IMR-90 (cell line): Measurements from ENCODE around the gene SDK1. TPM values are rescaled to one million over a fixed set of nuclear protein-coding genes. Genes with fewer than 3 reads are reported as not detected.

ENCODE experiments used
- ATAC-seq: fragments of 200-7000 bp; cut with Tn5 transposase; 2 replicates; pipeline ENCODE4 v1.9.1; 2020; ENCODE audit warnings: low read depth, mild to moderate bottlenecking, moderate library complexity
- BruUV-seq: library from RNA; stranded (reverse); fragments of 400-500 nt; replicated peaks from 2 replicates; lab custom pipeline; 2021; lab: Mats Ljungman, UMichigan
- CTCF ChIA-PET: fragments of 300-600 bp; formaldehyde crosslinking; extraction: SDS; loops from one replicate; lab custom pipeline; 2021; ENCODE audit warnings: antibody characterized with exemption; lab: Yijun Ruan, JAX
- POLR2A ChIA-PET: fragments of 300-600 bp; sonication (Branson Sonifier 250); formaldehyde crosslinking; loops from one replicate; lab custom pipeline; 2022; ENCODE audit warnings: antibody characterized with exemption; ENCODE audit not compliant: unreplicated experiment; lab: Charles Lee
- DNase-seq: peaks from one replicate; pipeline ENCODE4 v3.0.0; 2013
- H2AFZ ChIP-seq: replicated peaks from 2 replicates; pipeline ENCODE3; 2013; ENCODE audit warnings: low read length, mild to moderate bottlenecking; ENCODE audit not compliant: poor library complexity
- H2AK5ac ChIP-seq: 2 replicates; pipeline ENCODE4 v1.6.1; 2013; ENCODE audit warnings: low read depth, low read length, inconsistent platforms
- H2AK9ac ChIP-seq: replicated peaks from 2 replicates; pipeline ENCODE3; 2013; ENCODE audit warnings: mild to moderate bottlenecking, low read depth, low read length, moderate library complexity; ENCODE audit not compliant: poor library complexity
- H2BK120ac ChIP-seq: 2 replicates; pipeline ENCODE4 v1.6.1; 2013; ENCODE audit warnings: low read depth, low read length, inconsistent platforms
- H2BK15ac ChIP-seq: 3 replicates; pipeline ENCODE4 v1.6.1; 2013; ENCODE audit warnings: low read depth, low read length, inconsistent platforms
- H2BK20ac ChIP-seq: 2 replicates; pipeline ENCODE4 v1.6.1; 2013; ENCODE audit warnings: low read depth, mild to moderate bottlenecking, inconsistent platforms, low read length, moderate library complexity
- H2BK5ac ChIP-seq: 2 replicates; pipeline ENCODE4 v1.6.1; 2013; ENCODE audit warnings: mild to moderate bottlenecking, low read depth, low read length, inconsistent platforms; ENCODE audit not compliant: poor library complexity, severe bottlenecking
- H3K14ac ChIP-seq: replicated peaks from 2 replicates; pipeline ENCODE4 v1.6.1; 2013; ENCODE audit warnings: low read depth, low read length, inconsistent platforms
- H3K18ac ChIP-seq: 2 replicates; pipeline ENCODE4 v1.6.1; 2013; ENCODE audit warnings: low read depth, low read length, control low read depth
- H3K23ac ChIP-seq: 2 replicates; pipeline ENCODE4 v1.6.1; 2013; ENCODE audit warnings: low read depth, low read length, inconsistent platforms
- H3K27ac ChIP-seq: 2 replicates; pipeline ENCODE4 v1.5.1; 2013; ENCODE audit warnings: mild to moderate bottlenecking, control low read depth, low read length; ENCODE audit not compliant: insufficient read depth
- H3K27me3 ChIP-seq: 2 replicates; pipeline ENCODE4 v1.6.1; 2013; ENCODE audit warnings: low read length; ENCODE audit not compliant: control insufficient read depth, insufficient read depth
- H3K36me3 ChIP-seq: 2 replicates; pipeline ENCODE4 v1.6.1; 2013; ENCODE audit warnings: low read length, mixed read lengths; ENCODE audit not compliant: control insufficient read depth, insufficient read depth
- H3K4ac ChIP-seq: 2 replicates; pipeline ENCODE4 v1.6.1; 2013; ENCODE audit warnings: low read depth, low read length, inconsistent platforms
- H3K4me1 ChIP-seq: 2 replicates; pipeline ENCODE4 v1.6.1; 2013; ENCODE audit warnings: low read length, mixed read lengths; ENCODE audit not compliant: control insufficient read depth, insufficient read depth
- H3K4me2 ChIP-seq: 2 replicates; pipeline ENCODE4 v1.6.1; 2013; ENCODE audit warnings: low read depth, mild to moderate bottlenecking, control low read depth, low read length, moderate library complexity
- H3K4me3 ChIP-seq: 2 replicates; pipeline ENCODE4 v1.5.1; 2013; ENCODE audit warnings: low read depth, mild to moderate bottlenecking, control low read depth, low read length, moderate library complexity; ENCODE audit not compliant: insufficient read depth
- H3K56ac ChIP-seq: 2 replicates; pipeline ENCODE4 v1.6.1; 2013; ENCODE audit warnings: low read length, inconsistent platforms; ENCODE audit not compliant: insufficient read depth; ENCODE audit errors: extremely low read depth
- H3K79me1 ChIP-seq, 2 experiments: 2 replicates each; pipeline ENCODE4 v1.6.1; 2013; ENCODE audit warnings: low read length in 2 of 2, inconsistent platforms in 1 of 2, low read depth in 1 of 2
- H3K9ac ChIP-seq: 2 replicates; pipeline ENCODE4 v1.6.1; 2013; ENCODE audit warnings: low read depth, low read length, control low read depth
- H3K9me1 ChIP-seq: 2 replicates; pipeline ENCODE4 v1.6.1; 2013; ENCODE audit warnings: low read length, inconsistent platforms; ENCODE audit not compliant: insufficient read depth
- H3K9me3 ChIP-seq: 2 replicates; pipeline ENCODE4 v1.6.1; 2013; ENCODE audit warnings: low read length; ENCODE audit not compliant: control insufficient read depth, insufficient read depth
- H4K20me1 ChIP-seq: 2 replicates; pipeline ENCODE4 v1.6.1; 2013; ENCODE audit warnings: low read length, inconsistent platforms; ENCODE audit not compliant: insufficient read depth
- H4K5ac ChIP-seq: 2 replicates; pipeline ENCODE4 v1.6.1; 2013; ENCODE audit warnings: mild to moderate bottlenecking, low read depth, low read length, control low read depth
- H4K8ac ChIP-seq, 2 experiments: 2 replicates each; pipeline ENCODE4 v1.6.1; 2013; ENCODE audit warnings: low read depth in 2 of 2, low read length in 2 of 2, control low read depth in 1 of 2, inconsistent platforms in 1 of 2
- H4K91ac ChIP-seq: 2 replicates; pipeline ENCODE4 v1.6.1; 2013; ENCODE audit warnings: low read depth, low read length, inconsistent platforms; ENCODE audit not compliant: insufficient read depth
- BHLHE40 ChIP-seq: fragments of 150-350 bp; IDR thresholded peaks from 2 replicates; pipeline ENCODE4 v1.6.1; 2016; ENCODE audit warnings: mild to moderate bottlenecking, low read depth, low read length
- FOS ChIP-seq: fragments of 150-350 bp; IDR thresholded peaks from 2 replicates; pipeline ENCODE4 v1.6.1; 2016; ENCODE audit warnings: low read depth, low read length
- MAFK ChIP-seq: IDR thresholded peaks from 2 replicates; pipeline ENCODE4 v1.6.1; 2012; ENCODE audit warnings: low read depth, low read length, improper control_type of control experiment
- MXI1 ChIP-seq: IDR thresholded peaks from 2 replicates; pipeline ENCODE4 v1.6.1; 2012; ENCODE audit warnings: low read depth, mild to moderate bottlenecking, low read length, moderate library complexity, borderline replicate concordance
- NFE2L2 ChIP-seq: fragments of 150-350 bp; IDR thresholded peaks from 2 replicates; pipeline ENCODE4 v1.6.1; 2016; ENCODE audit warnings: low read depth, mild to moderate bottlenecking, low read length
- POLR2A ChIP-seq: IDR thresholded peaks from 2 replicates; pipeline ENCODE4 v1.6.1; 2012; ENCODE audit warnings: mild to moderate bottlenecking, low read depth, low read length
- RAD21 ChIP-seq: IDR thresholded peaks from 2 replicates; pipeline ENCODE4 v1.6.1; 2012; ENCODE audit warnings: low read length, improper control_type of control experiment
- RCOR1 ChIP-seq: IDR thresholded peaks from 2 replicates; pipeline ENCODE4 v1.6.1; 2012; ENCODE audit warnings: mild to moderate bottlenecking, low read length, improper control_type of control experiment; ENCODE audit not compliant: insufficient replicate concordance
- RFX5 ChIP-seq: IDR thresholded peaks from 2 replicates; pipeline ENCODE4 v1.8.0; 2012; ENCODE audit warnings: low read depth, mild to moderate bottlenecking, low read length, moderate library complexity
- SMC3 ChIP-seq: fragments of 150-350 bp; IDR thresholded peaks from 2 replicates; pipeline ENCODE4 v1.6.1; 2016; ENCODE audit warnings: low read depth, mild to moderate bottlenecking, antibody characterized with exemption, low read length, moderate library complexity
- WGBS, 2 experiments: methylation state at CpG; one replicate each; pipeline versions ENCODE4 v1.1.5 to v1.1.7; 2013; ENCODE audit warnings: missing lambda C conversion rate in 2 of 2; ENCODE audit not compliant: insufficient read length in 1 of 2; ENCODE audit errors: extremely low coverage in 2 of 2; 5-methylcytosine and 5-hydroxymethylcytosine counted together
- dilution Hi-C: fragments of 300-500 bp; cut with HindIII; formaldehyde crosslinking; loops from one replicate; pipeline ENCODE4 v1.14.3; 2018; ENCODE audit warnings: low sequenced_read_pairs; ENCODE audit not compliant: unreplicated experiment
- in situ Hi-C: fragments of 300-500 bp; cut with MboI; formaldehyde crosslinking; loops from 3 replicates; pipeline ENCODE4 v1.14.3; 2019; ENCODE audit warnings: low sequenced_read_pairs, inconsistent platforms, mixed read lengths
- intact Hi-C: fragments of 100-400 bp; cut with micrococcal nuclease; formaldehyde crosslinking; loops from 2 replicates; pipeline ENCODE4 v1.10.0; 2022
- polyA plus RNA-seq, 3 experiments: library from polyadenylated mRNA; depleted of rRNA; stranded (reverse); fragments of >200 nt; gene quantifications; 2 replicates each; pipeline ENCODE4 v1.2.3, GENCODE V29; 2012; ENCODE audit warnings: low replicate concordance in 1 of 3
- total RNA-seq: library from RNA; depleted of rRNA; stranded (reverse); fragments of >200 nt; gene quantifications from 2 replicates; pipeline ENCODE4 v1.2.3, GENCODE V29; 2012
- TF ChIP-seq, protein P1 (sequence below): fragments of 150-350 bp; IDR thresholded peaks from 2 replicates; pipeline ENCODE4 v1.6.1; 2016; ENCODE audit warnings: low read depth, mild to moderate bottlenecking, low read length, moderate library complexity, borderline replicate concordance
- TF ChIP-seq, protein P2 (sequence below): conservative IDR thresholded peaks from 2 replicates; pipeline ENCODE4 v1.5.1; 2012; ENCODE audit warnings: mild to moderate bottlenecking, low read depth, low read length, improper control_type of control experiment

SDK1 gene
- total and polyA plus RNA-seq, 2 of the 4 experiments (the other 2 are of a cell fraction) = 1.5 to 1.6 TPM

DNA sequence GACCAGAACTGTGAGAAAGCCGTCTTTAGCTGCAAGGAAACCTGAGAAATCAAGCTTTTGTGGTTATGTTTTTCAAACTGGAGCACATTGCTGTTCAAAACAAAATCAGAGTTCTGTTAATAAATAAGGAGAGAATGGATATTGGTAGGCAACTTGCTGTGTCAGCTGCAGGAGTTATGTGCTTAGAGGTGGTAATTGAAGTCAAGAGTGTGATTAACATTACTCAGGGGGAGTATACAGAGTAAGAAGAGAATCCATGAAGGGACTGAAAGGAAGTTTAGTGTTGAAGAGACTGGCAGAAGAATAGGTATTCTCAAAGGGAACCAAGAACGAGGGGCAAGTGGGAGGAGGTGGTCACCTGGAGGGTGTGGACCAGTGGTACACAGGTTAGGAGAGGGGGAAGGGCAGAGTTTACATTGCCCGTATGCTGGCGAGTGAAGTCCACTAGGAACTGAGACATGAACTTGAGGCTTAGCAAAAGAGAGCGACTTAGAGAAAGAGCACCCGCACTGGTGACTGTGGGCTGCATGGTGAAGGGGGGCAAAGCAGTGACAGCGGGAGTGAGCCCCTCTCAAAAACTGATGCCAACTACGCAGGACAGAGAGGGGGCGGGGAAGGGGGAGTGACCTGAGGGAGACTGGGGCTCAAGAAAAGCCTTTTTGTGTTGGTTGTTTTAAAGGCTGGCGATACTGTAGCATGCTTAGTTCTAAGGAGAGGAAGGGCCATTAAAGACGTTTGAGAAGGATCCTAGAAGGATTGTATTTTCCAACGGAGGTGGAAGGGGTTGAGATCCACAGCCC is 80.0 kb downstream of the SDK1 start:
- Histone ChIP-seq H3K9me3 (no peaks in the 10 kb centered on the region), H2BK5ac (no peak overlapping the region), H3K9me1 (no peaks in the 10 kb centered on the region), H3K4me1 (no peaks in the 10 kb centered on the region), H4K20me1 (no peaks in the 10 kb centered on the region), H4K8ac (no peak overlapping the region), H3K27ac (no peak overlapping the region), H3K27me3 (no peaks in the 10 kb centered on the region), H2BK20ac (no peak overlapping the region), H3K4me2 (no peak overlapping the region), H3K9ac (no peak overlapping the region), H4K91ac (no peak overlapping the region), H3K18ac (no peak overlapping the region), H4K5ac (no peak overlapping the region), H3K36me3 (no peaks in the 10 kb centered on the region), H2AK9ac (no peak overlapping the region), H3K4ac (no peak overlapping the region), H2AFZ (no peak overlapping the region), H2BK120ac (no peak overlapping the region), H3K23ac (no peak overlapping the region), H3K4me3 (no peak overlapping the region), H2AK5ac (no peak overlapping the region), H2BK15ac (no peak overlapping the region), H3K14ac (no peak overlapping the region), H3K79me1 (no peaks in the 10 kb centered on the region), H3K56ac (no peak overlapping the region)
- ATAC-seq (no peak), DNase-seq (no peak)
- WGBS, 2 experiments = 96% methylated on average over 6 of the region's 12 CpGs; no CpG with 5 or more reads in 1 of the 2 experiments
- in situ Hi-C loops = no loop called here
- CTCF ChIA-PET = no interaction called here
- dilution Hi-C loops = no loop called here
- TF ChIP-seq RAD21 (no peak), NFE2L2 (no peak), RCOR1 (no peak), SMC3 (no peak), MXI1 (no peak), RFX5 (no peak), POLR2A (no peak), BHLHE40 (no peak), FOS (no peak), MAFK (no peak)
- TF ChIP-seq, protein P1, sequence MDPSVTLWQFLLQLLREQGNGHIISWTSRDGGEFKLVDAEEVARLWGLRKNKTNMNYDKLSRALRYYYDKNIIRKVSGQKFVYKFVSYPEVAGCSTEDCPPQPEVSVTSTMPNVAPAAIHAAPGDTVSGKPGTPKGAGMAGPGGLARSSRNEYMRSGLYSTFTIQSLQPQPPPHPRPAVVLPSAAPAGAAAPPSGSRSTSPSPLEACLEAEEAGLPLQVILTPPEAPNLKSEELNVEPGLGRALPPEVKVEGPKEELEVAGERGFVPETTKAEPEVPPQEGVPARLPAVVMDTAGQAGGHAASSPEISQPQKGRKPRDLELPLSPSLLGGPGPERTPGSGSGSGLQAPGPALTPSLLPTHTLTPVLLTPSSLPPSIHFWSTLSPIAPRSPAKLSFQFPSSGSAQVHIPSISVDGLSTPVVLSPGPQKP = no peak
- TF ChIP-seq, protein P2, sequence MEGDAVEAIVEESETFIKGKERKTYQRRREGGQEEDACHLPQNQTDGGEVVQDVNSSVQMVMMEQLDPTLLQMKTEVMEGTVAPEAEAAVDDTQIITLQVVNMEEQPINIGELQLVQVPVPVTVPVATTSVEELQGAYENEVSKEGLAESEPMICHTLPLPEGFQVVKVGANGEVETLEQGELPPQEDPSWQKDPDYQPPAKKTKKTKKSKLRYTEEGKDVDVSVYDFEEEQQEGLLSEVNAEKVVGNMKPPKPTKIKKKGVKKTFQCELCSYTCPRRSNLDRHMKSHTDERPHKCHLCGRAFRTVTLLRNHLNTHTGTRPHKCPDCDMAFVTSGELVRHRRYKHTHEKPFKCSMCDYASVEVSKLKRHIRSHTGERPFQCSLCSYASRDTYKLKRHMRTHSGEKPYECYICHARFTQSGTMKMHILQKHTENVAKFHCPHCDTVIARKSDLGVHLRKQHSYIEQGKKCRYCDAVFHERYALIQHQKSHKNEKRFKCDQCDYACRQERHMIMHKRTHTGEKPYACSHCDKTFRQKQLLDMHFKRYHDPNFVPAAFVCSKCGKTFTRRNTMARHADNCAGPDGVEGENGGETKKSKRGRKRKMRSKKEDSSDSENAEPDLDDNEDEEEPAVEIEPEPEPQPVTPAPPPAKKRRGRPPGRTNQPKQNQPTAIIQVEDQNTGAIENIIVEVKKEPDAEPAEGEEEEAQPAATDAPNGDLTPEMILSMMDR = no peak
- POLR2A ChIA-PET = no interaction called here
- intact Hi-C loops = no loop called here
- BruUV-seq = no TSS peak
